ENCODE measurements around the gene SLC66A2. TPM values are rescaled to one million over a fixed set of nuclear protein-coding genes. Genes with fewer than 3 reads are reported as not detected.

SLC66A2 gene
- total RNA-seq, 2 donors from 2014 or later, result 30.4 to 50.8 TPM

- peak in 1 of 7 experiments; percentile 6 for TF ChIP-seq CTCF (IDR thresholded peaks at IDR 0.05)
- TF ChIP-seq POLR2A (IDR thresholded peaks at IDR 0.05), result peak; percentile 86 to 90 (median 88)
- H3K4me3 ChIP-seq, result peak within 1 kb of the TSS; percentile 90 to 92
- peak within 1 kb of the TSS; percentile 92 to 98 (median 96) for H3K27ac ChIP-seq
- no peaks in the 10 kb centered on the region for H3K36me3 ChIP-seq (replicated peaks in 1 of 2; ENCODE audit: insufficient read depth in 1 of 2, low read depth in 2 of 2)
- 1% methylated on average over 8 to 51 of the region's 71 CpGs for WGBS, 2 donors
- H3K4me1 ChIP-seq, result peaks cover 27% of the 10 kb centered on the region
- H3K27me3 ChIP-seq, result no peaks in the 10 kb centered on the region
- ATAC-seq (peak; percentile 98), DNase-seq (peak; percentile 85 to 88 (median 88))
- H3K9me3 ChIP-seq, result no peaks in the 10 kb centered on the region
- intact Hi-C loops (cut with DNase I), result loop anchor here (10.0 kb wide), 1 partner anchor 54 kb away; no protein-coding TSS in a partner anchor
These were observed 37.2 kb upstream of the SLC66A2 start, which contains the start of gene TXNL4A for GRCh38 chr18:79988451-79989194. TXNL4A (minus strand) TSS chr18:79988563; CDS start chr18:79988392, 171 bp downstream.

- DNase-seq (peak; percentile 54 to 69 (median 59)), ATAC-seq (peak; percentile 62)
- intact Hi-C loops (cut with DNase I), result loop anchor here (10.0 kb wide), 1 partner anchor 53 kb away; no protein-coding TSS in a partner anchor
- Histone ChIP-seq H3K27ac (peak overlapping the region; percentile 92 to 98 (median 96)), H3K4me3 (peak overlapping the region; percentile 90 to 92), H3K4me1 (peaks cover 32% of the 10 kb centered on the region), H3K27me3 (no peaks in the 10 kb centered on the region), H3K9me3 (no peaks in the 10 kb centered on the region), H3K36me3 (replicated peaks in 1 of 2; ENCODE audit: insufficient read depth in 1 of 2, low read depth in 2 of 2) (no peaks in the 10 kb centered on the region)
- WGBS, 2 donors, result 1 to 2% methylated on average over 11 to 48 of the region's 48 CpGs
- TF ChIP-seq CTCF (IDR thresholded peaks at IDR 0.05), result peak in 5 of 7 experiments; percentile 11 to 32 (median 30)
- peak in 1 of 3 donors; percentile 37 for TF ChIP-seq POLR2A (IDR thresholded peaks at IDR 0.05)
These were observed 36.6 kb upstream of the SLC66A2 start for GRCh38 chr18:79988071-79988450.

DNA sequence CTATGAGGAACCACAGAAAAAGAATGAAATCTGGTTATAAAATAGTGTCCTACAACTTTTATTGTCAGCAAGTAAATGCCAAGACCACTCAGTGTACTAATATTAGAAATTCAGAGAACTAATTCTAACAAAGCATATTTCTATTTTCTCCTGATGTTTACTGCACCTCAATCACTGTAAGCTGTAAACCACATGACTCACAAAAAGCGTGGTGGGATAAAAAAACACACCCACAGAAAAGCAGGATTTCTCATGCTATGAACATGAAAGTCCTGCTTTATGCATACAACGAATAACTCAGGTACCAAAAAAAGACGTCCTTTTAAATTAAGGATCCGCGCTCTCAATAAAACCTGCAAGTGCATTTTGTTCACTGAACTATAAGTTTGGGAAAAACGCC, 36.1 kb upstream of the SLC66A2 start:
- no peaks in the 10 kb centered on the region for H3K9me3 ChIP-seq
- no peaks in the 10 kb centered on the region for H3K27me3 ChIP-seq
- H3K27ac ChIP-seq, result peak overlapping the region in 3 of 4 donors; percentile 94 to 98 (median 98)
- DNase-seq, result no peak
- WGBS, 2 donors, result 0 to 3% methylated on average over 6 of the region's 6 CpGs
- intact Hi-C loops (cut with DNase I), result loop anchor here (10.0 kb wide), 1 partner anchor 53 kb away; no protein-coding TSS in a partner anchor
- TF ChIP-seq CTCF (IDR thresholded peaks at IDR 0.05), result no peak
- TF ChIP-seq POLR2A (IDR thresholded peaks at IDR 0.05), result no peak
- no peaks in the 10 kb centered on the region for H3K36me3 ChIP-seq (replicated peaks in 1 of 2; ENCODE audit: insufficient read depth in 1 of 2, low read depth in 2 of 2)
- H3K4me1 ChIP-seq, result peaks cover 37% of the 10 kb centered on the region
- ATAC-seq, result no peak
- H3K4me3 ChIP-seq, result peak overlapping the region; percentile 90 to 92

- H3K27me3 ChIP-seq, result no peaks in the 10 kb centered on the region
- no peak overlapping the region for H3K27ac ChIP-seq
- TF ChIP-seq POLR2A (IDR thresholded peaks at IDR 0.05), result no peak
- TF ChIP-seq CTCF (IDR thresholded peaks at IDR 0.05), result no peak
- intact Hi-C loops (cut with DNase I), result loop anchor here (10.0 kb wide), 1 partner anchor 52 kb away; no protein-coding TSS in a partner anchor
- no peak for DNase-seq
- peaks cover 42% of the 10 kb centered on the region for H3K4me1 ChIP-seq
- no peak overlapping the region for H3K4me3 ChIP-seq
- no peaks in the 10 kb centered on the region for H3K9me3 ChIP-seq
- no peak for ATAC-seq
- H3K36me3 ChIP-seq (replicated peaks in 1 of 2; ENCODE audit: insufficient read depth in 1 of 2, low read depth in 2 of 2), result no peaks in the 10 kb centered on the region
- WGBS, 2 donors, result 17 to 20% methylated on average over 6 to 7 of the region's 7 CpGs
These were observed 35.3 kb upstream of the SLC66A2 start for GRCh38 chr18:79986726-79987125.
